Sigmoid colon (tissue), 7 donors: ENCODE measurements around the gene EPAS1. TPM values are rescaled to one million over a fixed set of nuclear protein-coding genes. Genes with fewer than 3 reads are reported as not detected.

Experiments
- DNase-seq: peaks from one replicate; pipeline ENCODE4 v3.0.0-alpha.2; 2019
- H3K27ac ChIP-seq, 4 donors: fragments of 200-600 bp; sonication (generic); one replicate each; pipeline ENCODE4 v1.5.1; 2016 to 2019; ENCODE audit warnings: mild to moderate bottlenecking in 1 of 4
- H3K27me3 ChIP-seq, 3 donors: fragments of 200-600 bp; sonication (generic); one replicate each; pipeline ENCODE4 v1.5.1; 2019; ENCODE audit warnings: mild to moderate bottlenecking in 1 of 3
- H3K36me3 ChIP-seq, 4 donors: fragments of 200-600 bp; sonication (generic); one replicate each; pipeline ENCODE4 v1.5.1; 2016 to 2019
- H3K4me1 ChIP-seq, 4 donors: fragments of 200-600 bp; sonication (generic); one replicate each; pipeline ENCODE4 v1.5.1; 2017 to 2019
- H3K4me3 ChIP-seq, 4 donors: fragments of 200-600 bp; sonication (generic); one replicate each; pipeline ENCODE4 v1.5.1; 2017 to 2019; ENCODE audit warnings: mild to moderate bottlenecking in 2 of 4, moderate library complexity in 1 of 4
- H3K9me3 ChIP-seq, 4 donors: fragments of 200-600 bp in 3 of 4; sonication (generic) in 3 of 4; one replicate each; pipeline versions ENCODE4 v1.5.1 to v1.6.1; 2013 to 2019
- CTCF ChIP-seq, 4 experiments: fragments of 450-650 bp in 3 of 4; fragments of 200-600 bp in 1 of 4; IDR thresholded peaks; one replicate each; pipeline ENCODE4 v1.5.1; 2016 to 2019; ENCODE audit warnings: antibody characterized with exemption in 4 of 4, mild to moderate bottlenecking in 3 of 4, moderate library complexity in 2 of 4
- EP300 ChIP-seq, 4 donors: sonication (generic); formaldehyde crosslinking; IDR thresholded peaks; one replicate each; pipeline ENCODE4 v1.6.1; 2017; ENCODE audit warnings: antibody characterized with exemption in 4 of 4
- POLR2A ChIP-seq, 2 donors: fragments of 450-650 bp; IDR thresholded peaks; one replicate each; pipeline ENCODE4 v1.6.1; 2016; ENCODE audit warnings: antibody characterized with exemption in 2 of 2, mild to moderate bottlenecking in 2 of 2, moderate library complexity in 2 of 2
- POLR2AphosphoS5 ChIP-seq, 4 donors: sonication (generic); formaldehyde crosslinking; IDR thresholded peaks; one replicate each; pipeline ENCODE4 v1.6.1; 2017; ENCODE audit warnings: antibody characterized with exemption in 4 of 4
- WGBS, 2 donors: extraction: QIAGEN DNeasy Blood & Tissue Kit; methylation state at CpG; one replicate each; pipeline ENCODE4 v1.1.7; 2013; 5-methylcytosine and 5-hydroxymethylcytosine counted together
- intact Hi-C: fragments of 100-400 bp; cut with DNase I; formaldehyde crosslinking; loops from one replicate; pipeline ENCODE4 v1.15.1; 2023
- polyA plus RNA-seq, 3 donors: library from polyadenylated mRNA; stranded (reverse); fragments of 200-250 nt; gene quantifications; one replicate each; pipeline ENCODE4 v1.2.3, GENCODE V29; 2013
- total RNA-seq, 4 donors: library from RNA; depleted of rRNA; stranded (reverse); fragments of >200 nt; gene quantifications; one replicate each; pipeline ENCODE4 v1.1.0, GENCODE V29; 2016
- donor health status: healthy with polysubstance abuse.
- donor health status: Bipolar disorder and iron deficiency.
- donor health status: healthy.

EPAS1 gene
- total and polyA plus RNA-seq, 7 donors = 56.8 to 97.8 (median 62.2) TPM

- intact Hi-C loops = loop anchor here (1.0 to 10.0 kb wide), 5 partner anchors 69 to 374 kb away; partner anchors contain the start of gene EPAS1
- H3K9me3 ChIP-seq = no peaks in the 10 kb centered on the region
- 86 to 88% methylated on average over 15 of the region's 15 CpGs for WGBS, 2 donors
- peak; percentile 10 to 47 (median 40) for TF ChIP-seq CTCF (IDR thresholded peaks at IDR 0.05)
- no peak for TF ChIP-seq POLR2AphosphoS5 (IDR thresholded peaks at IDR 0.05)
- peaks cover 0 to 14% (median 11%) of the 10 kb centered on the region in 4 donors for H3K4me1 ChIP-seq
- no peaks in the 10 kb centered on the region for H3K27me3 ChIP-seq
- H3K36me3 ChIP-seq = peaks cover 0 to 16% (median 10%) of the 10 kb centered on the region in 4 donors
- H3K27ac ChIP-seq = peak overlapping the region in 1 of 4 donors; percentile 13
- no peak overlapping the region for H3K4me3 ChIP-seq
- DNase-seq = no peak
Measured at GRCh38 chr2:46365913-46366667, 68.9 kb downstream of the EPAS1 start.

GRCh38 chr2:46366668-46367052 is 69.5 kb downstream of the EPAS1 start:
- Histone ChIP-seq H3K36me3 (peaks cover 0 to 16% (median 8%) of the 10 kb centered on the region in 4 donors), H3K4me3 (no peak overlapping the region)
- TF ChIP-seq POLR2AphosphoS5 (IDR thresholded peaks at IDR 0.05) = no peak

GRCh38 chr2:46367286-46367685 is 70.1 kb downstream of the EPAS1 start:
- Histone ChIP-seq H3K9me3 (no peaks in the 10 kb centered on the region), H3K27ac (no peak overlapping the region), H3K27me3 (no peaks in the 10 kb centered on the region), H3K4me1 (peaks cover 0 to 14% (median 11%) of the 10 kb centered on the region in 4 donors), H3K36me3 (peaks cover 0 to 16% (median 8%) of the 10 kb centered on the region in 4 donors), H3K4me3 (no peak overlapping the region)
- no peak for TF ChIP-seq EP300 (IDR thresholded peaks at IDR 0.05)
- TF ChIP-seq POLR2AphosphoS5 (IDR thresholded peaks at IDR 0.05) = no peak
- TF ChIP-seq POLR2A (IDR thresholded peaks at IDR 0.05) = no peak
- TF ChIP-seq CTCF (IDR thresholded peaks at IDR 0.05) = no peak
- intact Hi-C loops = loop anchor here (5.0 to 10.0 kb wide), 2 partner anchors 182 to 375 kb away; no protein-coding TSS in a partner anchor
- WGBS, 2 donors = 87 to 93% methylated on average over 6 of the region's 6 CpGs
- no peak for DNase-seq

More at GRCh38 chr2:46366668-46367052, 69.5 kb downstream of the EPAS1 start:
- H3K27ac ChIP-seq = no peak overlapping the region
- peaks cover 0 to 14% (median 11%) of the 10 kb centered on the region in 4 donors for H3K4me1 ChIP-seq
- 84 to 85% methylated on average over 9 of the region's 9 CpGs for WGBS, 2 donors
- no peaks in the 10 kb centered on the region for H3K9me3 ChIP-seq
- H3K27me3 ChIP-seq = no peaks in the 10 kb centered on the region
- DNase-seq = no peak
- intact Hi-C loops = loop anchor here (1.0 to 10.0 kb wide), 3 partner anchors 182 to 374 kb away; no protein-coding TSS in a partner anchor

- TF ChIP-seq CTCF (IDR thresholded peaks at IDR 0.05) (no peak), EP300 (IDR thresholded peaks at IDR 0.05) (no peak), POLR2A (IDR thresholded peaks at IDR 0.05) (no peak), POLR2AphosphoS5 (IDR thresholded peaks at IDR 0.05) (no peak)
- Histone ChIP-seq H3K4me3 (no peak overlapping the region), H3K36me3 (peaks cover 0 to 21% (median 8%) of the 10 kb centered on the region in 4 donors), H3K4me1 (peaks cover 0 to 14% (median 11%) of the 10 kb centered on the region in 4 donors), H3K9me3 (no peaks in the 10 kb centered on the region), H3K27me3 (no peaks in the 10 kb centered on the region), H3K27ac (no peak overlapping the region)
- 52 to 89% methylated on average over 2 of the region's 2 CpGs for WGBS, 2 donors
- DNase-seq = no peak
- intact Hi-C loops = loop anchor here (5.0 to 10.0 kb wide), 2 partner anchors 184 to 376 kb away; no protein-coding TSS in a partner anchor
Measured at GRCh38 chr2:46368401-46368800, 71.2 kb downstream of the EPAS1 start.

- peaks cover 0 to 21% (median 8%) of the 10 kb centered on the region in 4 donors for H3K36me3 ChIP-seq
- no peaks in the 10 kb centered on the region for H3K27me3 ChIP-seq
- DNase-seq = no peak
- TF ChIP-seq EP300 (IDR thresholded peaks at IDR 0.05) = no peak
- TF ChIP-seq POLR2A (IDR thresholded peaks at IDR 0.05) = no peak
- TF ChIP-seq POLR2AphosphoS5 (IDR thresholded peaks at IDR 0.05) = no peak
- no peak for TF ChIP-seq CTCF (IDR thresholded peaks at IDR 0.05)
- H3K9me3 ChIP-seq = no peaks in the 10 kb centered on the region
- 85 to 92% methylated on average over 5 of the region's 5 CpGs for WGBS, 2 donors
- no peak overlapping the region for H3K27ac ChIP-seq
- intact Hi-C loops = loop anchor here (5.0 to 10.0 kb wide), 2 partner anchors 185 to 377 kb away; no protein-coding TSS in a partner anchor
- peaks cover 0 to 14% (median 11%) of the 10 kb centered on the region in 4 donors for H3K4me1 ChIP-seq
- H3K4me3 ChIP-seq = no peak overlapping the region
Measured at GRCh38 chr2:46369783-46370182, 72.6 kb downstream of the EPAS1 start.
